Measurements from ENCODE around the gene ADH7. TPM values are rescaled to one million over a fixed set of nuclear protein-coding genes. Genes with fewer than 3 reads are reported as not detected.

Gene ADH7
- total RNA-seq, result not detected in 3 replicates

- no peaks in the 10 kb centered on the region for H3K9me3 Mint-ChIP-seq
- no peak within 1 kb of the TSS for H3K27ac Mint-ChIP-seq
- H3K36me3 Mint-ChIP-seq, result no peaks in the 10 kb centered on the region
- no peak within 1 kb of the TSS for H3K4me3 Mint-ChIP-seq
- no peak for DNase-seq (ENCODE audit: low spot score in 2 of 2, unreplicated experiment in 2 of 2)
- no peaks in the 10 kb centered on the region for H3K27me3 Mint-ChIP-seq (ENCODE audit: low read depth)
- no peak for TF ChIP-seq CTCF (IDR thresholded peaks at IDR 0.05; ENCODE audit: unreplicated experiment)
- peaks cover 3% of the 10 kb centered on the region for H3K4me1 Mint-ChIP-seq
These were observed at the start of gene ADH7 for GRCh38 chr4:99435154-99435553. ADH7 (minus strand) TSS chr4:99435342; CDS start chr4:99435233, 109 bp downstream.

GRCh38 chr4:99483636-99484035 lies 48.5 kb upstream of the ADH7 start:
- H3K27me3 Mint-ChIP-seq (ENCODE audit: low read depth), result no peaks in the 10 kb centered on the region
- H3K36me3 Mint-ChIP-seq, result peaks cover 2% of the 10 kb centered on the region
- no peak overlapping the region for H3K27ac Mint-ChIP-seq
- H3K9me3 Mint-ChIP-seq, result peaks cover 67% of the 10 kb centered on the region
- no peaks in the 10 kb centered on the region for H3K4me1 Mint-ChIP-seq
- TF ChIP-seq CTCF (IDR thresholded peaks at IDR 0.05; ENCODE audit: unreplicated experiment), result no peak
- DNase-seq (ENCODE audit: low spot score in 2 of 2, unreplicated experiment in 2 of 2), result no peak
- no peak overlapping the region for H3K4me3 Mint-ChIP-seq

GRCh38 chr4:99473131-99473530 lies 38.0 kb upstream of the ADH7 start:
- no peak overlapping the region for H3K4me3 Mint-ChIP-seq
- no peaks in the 10 kb centered on the region for H3K4me1 Mint-ChIP-seq
- H3K27me3 Mint-ChIP-seq (ENCODE audit: low read depth), result no peaks in the 10 kb centered on the region
- no peak overlapping the region for H3K27ac Mint-ChIP-seq
- no peaks in the 10 kb centered on the region for H3K36me3 Mint-ChIP-seq
- TF ChIP-seq CTCF (IDR thresholded peaks at IDR 0.05; ENCODE audit: unreplicated experiment), result no peak
- no peaks in the 10 kb centered on the region for H3K9me3 Mint-ChIP-seq
- DNase-seq (ENCODE audit: low spot score in 2 of 2, unreplicated experiment in 2 of 2), result no peak

GRCh38 chr4:99471896-99472295 lies 36.8 kb upstream of the ADH7 start:
- H3K27ac Mint-ChIP-seq, result no peak overlapping the region
- no peaks in the 10 kb centered on the region for H3K9me3 Mint-ChIP-seq
- no peaks in the 10 kb centered on the region for H3K27me3 Mint-ChIP-seq (ENCODE audit: low read depth)
- H3K36me3 Mint-ChIP-seq, result no peaks in the 10 kb centered on the region
- DNase-seq (ENCODE audit: low spot score in 2 of 2, unreplicated experiment in 2 of 2), result no peak
- H3K4me1 Mint-ChIP-seq, result no peaks in the 10 kb centered on the region
- no peak for TF ChIP-seq CTCF (IDR thresholded peaks at IDR 0.05; ENCODE audit: unreplicated experiment)
- H3K4me3 Mint-ChIP-seq, result no peak overlapping the region

- Mint-ChIP-seq H3K36me3 (no peaks in the 10 kb centered on the region), H3K27me3 (ENCODE audit: low read depth) (no peaks in the 10 kb centered on the region), H3K4me1 (no peaks in the 10 kb centered on the region), H3K4me3 (no peak overlapping the region), H3K27ac (no peak overlapping the region), H3K9me3 (no peaks in the 10 kb centered on the region)
- no peak for TF ChIP-seq CTCF (IDR thresholded peaks at IDR 0.05; ENCODE audit: unreplicated experiment)
- no peak for DNase-seq (ENCODE audit: low spot score in 2 of 2, unreplicated experiment in 2 of 2)
These were observed 36.2 kb upstream of the ADH7 start for GRCh38 chr4:99471349-99471748.

- TF ChIP-seq CTCF (IDR thresholded peaks at IDR 0.05; ENCODE audit: unreplicated experiment), result no peak
- DNase-seq (ENCODE audit: low spot score in 2 of 2, unreplicated experiment in 2 of 2), result no peak
- peaks cover 5% of the 10 kb centered on the region for H3K27me3 Mint-ChIP-seq (ENCODE audit: low read depth)
- H3K9me3 Mint-ChIP-seq, result no peaks in the 10 kb centered on the region
- H3K4me1 Mint-ChIP-seq, result no peaks in the 10 kb centered on the region
- H3K4me3 Mint-ChIP-seq, result no peak overlapping the region
- no peaks in the 10 kb centered on the region for H3K36me3 Mint-ChIP-seq
- no peak overlapping the region for H3K27ac Mint-ChIP-seq
These were observed 33.7 kb upstream of the ADH7 start for GRCh38 chr4:99468889-99469288.
